ENCODE measurements around the gene CDK14.
"Not testable (repeated sequence)": the region's sequence is repeated elsewhere in the genome, so short reads cannot be mapped to it uniquely, and the experiment has no call there.

Gene CDK14

DNA sequence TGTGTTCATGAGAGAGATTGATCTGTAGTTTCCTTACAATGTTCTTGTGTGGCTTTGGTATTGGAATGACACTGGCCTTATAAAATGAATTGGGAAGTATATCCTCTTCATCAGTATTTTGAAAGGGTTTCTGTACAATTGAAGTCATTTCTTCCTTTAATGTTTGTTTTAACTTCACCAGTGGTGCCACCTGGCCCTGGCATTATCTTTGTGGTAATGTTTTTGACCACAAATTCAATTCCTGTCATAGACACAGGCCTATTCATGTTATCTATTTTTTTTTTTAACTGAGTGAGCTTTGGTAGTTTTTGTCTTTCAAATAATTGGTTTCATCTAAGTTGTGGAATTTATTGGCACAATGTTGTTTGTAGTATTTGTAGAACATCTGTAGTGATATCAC is 127.7 kb downstream of the CDK14 start:
- no peak for DNase-seq

DNA sequence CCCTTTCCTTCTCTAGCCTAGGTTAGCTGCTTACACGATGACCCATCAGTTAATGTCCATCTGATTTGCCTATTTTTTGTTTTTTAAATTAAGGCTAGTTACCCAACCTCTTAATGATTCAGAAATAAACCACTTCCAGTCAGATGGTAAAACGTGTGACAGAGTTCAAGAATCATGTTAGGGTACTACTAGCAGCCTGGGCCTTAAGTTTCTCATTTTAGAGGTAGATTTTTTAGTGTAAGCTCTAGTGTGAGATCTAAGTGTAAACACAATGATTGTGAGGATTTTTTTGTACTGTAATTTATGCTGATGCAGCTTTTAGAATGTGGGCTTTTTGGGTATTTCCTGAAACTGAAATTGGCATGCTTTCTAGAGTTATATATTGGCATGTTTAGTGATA is 130.0 kb downstream of the CDK14 start:
- DNase-seq = no peak

DNA sequence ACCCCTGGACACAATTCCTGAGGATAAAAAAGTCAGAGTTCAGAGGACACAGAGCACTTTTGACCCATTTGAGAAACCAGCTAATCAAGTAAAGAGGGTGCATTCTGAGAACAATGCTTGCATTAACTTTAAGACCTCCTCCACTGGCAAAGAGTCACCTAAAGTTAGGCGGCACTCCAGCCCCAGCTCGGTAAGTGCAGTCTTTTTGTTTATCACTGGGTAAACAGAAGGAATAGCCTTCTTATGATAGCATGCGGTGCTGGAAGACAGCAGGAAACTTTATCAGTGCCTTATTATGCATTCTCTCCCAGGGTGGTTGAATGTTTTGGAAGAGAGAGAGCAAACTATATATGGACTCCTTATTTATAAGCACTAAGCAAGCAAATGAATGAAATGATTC is 130.5 kb downstream of the CDK14 start:
- DNase-seq = no peak

DNA sequence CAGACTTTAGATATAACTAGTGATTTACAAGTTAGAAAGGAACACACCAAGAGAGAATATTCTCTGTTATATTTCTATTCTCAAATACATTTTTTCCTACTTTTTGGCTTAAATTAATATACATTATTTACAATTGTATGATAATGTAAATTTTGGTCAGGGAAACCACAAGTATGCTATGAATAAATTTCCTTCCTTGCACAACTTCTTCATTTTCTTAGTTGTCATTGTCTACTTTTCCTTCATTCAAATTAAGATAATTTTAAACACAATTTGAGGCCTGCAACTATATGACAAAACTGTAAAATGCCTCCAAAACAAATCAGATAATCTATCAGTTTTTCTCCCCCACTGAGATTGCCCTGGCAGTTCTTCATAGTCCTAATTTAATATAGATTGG is 131.3 kb downstream of the CDK14 start:
- no peak for DNase-seq

DNA sequence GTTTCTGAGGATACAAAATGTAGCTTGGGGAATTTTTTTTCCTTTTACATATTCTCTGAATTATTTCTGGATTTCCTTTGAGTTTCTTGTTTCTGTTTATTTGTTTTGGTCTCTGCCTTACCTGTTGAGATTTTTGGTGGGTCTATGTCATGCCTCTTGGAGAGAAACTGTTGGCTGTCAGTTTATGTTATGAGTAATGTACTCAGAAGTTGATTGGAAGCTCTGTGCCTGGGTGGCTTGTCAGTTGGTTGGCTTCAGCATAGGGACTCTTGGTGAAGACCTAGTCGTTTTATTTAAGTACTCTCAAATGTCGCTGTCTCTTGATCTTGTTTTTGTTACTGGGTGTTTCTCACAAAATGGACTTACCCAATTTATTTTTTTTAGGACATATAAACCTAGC is 132.4 kb downstream of the CDK14 start:
- no peak for DNase-seq

DNA sequence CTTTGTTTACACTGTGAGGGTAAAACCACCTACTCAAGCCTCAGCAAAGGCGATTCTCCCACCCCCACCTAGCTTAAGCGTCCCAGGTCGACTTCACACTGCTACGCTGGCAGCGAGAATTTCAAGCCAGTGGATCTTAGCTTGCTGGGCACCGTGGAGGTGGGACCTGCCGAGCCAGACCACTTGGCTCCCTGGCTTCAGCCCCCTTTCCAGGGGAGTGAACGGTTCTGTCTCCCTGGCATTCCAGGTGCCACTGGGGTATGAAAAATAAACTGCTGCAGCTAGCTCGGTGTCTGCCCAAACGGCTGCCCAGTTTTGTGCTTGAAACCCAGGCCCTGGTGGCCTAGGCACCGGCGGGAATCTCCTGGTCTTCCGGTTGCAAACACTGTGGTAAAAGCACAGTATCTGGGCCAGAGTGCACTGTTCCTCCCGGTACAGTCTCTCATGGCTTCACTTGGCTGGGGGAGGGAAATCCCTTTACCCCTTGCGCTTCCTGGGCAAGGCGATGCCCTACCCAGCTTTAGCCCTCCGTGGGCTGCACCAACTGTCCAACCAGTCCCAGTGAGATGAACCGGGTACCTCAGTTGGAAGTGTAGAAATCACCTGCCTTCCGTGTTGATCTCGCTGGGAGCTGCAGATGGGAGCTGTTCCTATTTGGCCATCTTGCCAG is 139.6 kb downstream of the CDK14 start:
- not testable (repeated sequence) for DNase-seq

DNA sequence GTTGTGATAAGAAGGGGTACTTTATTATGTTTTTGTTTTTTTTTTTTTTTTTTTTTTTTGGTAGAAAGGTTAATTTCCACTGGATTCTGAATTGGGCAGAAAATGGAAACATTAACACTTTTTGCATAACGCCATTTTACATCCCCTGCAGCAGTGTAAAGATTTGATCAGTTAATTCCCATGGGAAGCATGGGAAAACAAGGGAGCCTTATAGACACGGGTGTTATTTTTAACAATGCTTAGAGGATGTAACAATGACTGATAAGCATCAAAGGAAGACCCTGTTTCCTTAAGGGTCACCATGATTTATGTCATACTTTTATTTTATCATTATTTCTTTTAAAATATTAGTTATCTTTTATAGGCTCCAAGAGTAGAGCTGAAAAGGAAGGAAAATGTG is 140.2 kb downstream of the CDK14 start:
- DNase-seq = no peak

DNA sequence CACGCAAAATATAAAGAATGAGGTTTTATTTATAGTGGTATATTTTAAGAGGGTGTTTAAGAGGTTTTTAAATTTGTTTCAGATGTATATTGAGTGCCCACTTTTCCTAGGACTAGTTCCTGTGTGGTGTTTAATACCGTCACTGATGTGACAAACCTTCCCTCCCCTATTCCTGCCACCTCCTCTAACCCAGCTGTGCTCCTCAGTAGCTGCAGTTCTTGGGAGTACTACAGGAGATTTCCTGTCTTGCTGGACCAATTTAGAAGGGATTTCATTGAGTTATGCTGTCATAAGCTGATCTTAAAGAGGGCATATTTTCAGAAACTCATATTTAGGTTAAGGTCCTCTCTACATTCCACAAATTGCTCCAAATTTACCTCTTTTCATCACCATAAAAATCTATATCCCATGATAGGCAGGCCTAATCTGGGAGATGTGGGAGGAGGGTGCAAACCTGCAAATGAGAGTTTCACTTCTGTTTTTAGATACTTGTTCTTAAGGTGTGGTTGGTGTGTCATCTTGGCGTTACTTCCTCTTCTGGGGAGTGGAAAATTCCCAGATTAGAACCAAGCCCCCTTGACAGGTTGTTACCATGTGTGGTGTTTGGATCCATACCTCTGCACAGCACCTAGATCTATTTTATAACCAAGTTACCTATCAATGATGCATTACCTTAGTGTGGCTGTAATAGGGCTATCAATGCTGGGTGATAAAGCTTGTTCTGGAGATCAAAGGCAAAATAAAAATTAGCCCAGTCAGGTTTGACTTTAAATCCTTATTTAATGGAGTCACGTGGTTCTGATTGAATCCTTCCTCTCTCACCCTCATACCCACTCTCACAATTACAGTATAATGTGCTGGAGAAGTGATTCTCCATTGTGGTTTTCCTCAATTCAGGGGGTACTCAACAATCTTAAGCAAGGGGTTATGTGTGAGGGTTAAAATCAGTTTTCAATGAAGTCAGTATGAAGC is 141.1 kb downstream of the CDK14 start:
- DNase-seq = no peak

DNA sequence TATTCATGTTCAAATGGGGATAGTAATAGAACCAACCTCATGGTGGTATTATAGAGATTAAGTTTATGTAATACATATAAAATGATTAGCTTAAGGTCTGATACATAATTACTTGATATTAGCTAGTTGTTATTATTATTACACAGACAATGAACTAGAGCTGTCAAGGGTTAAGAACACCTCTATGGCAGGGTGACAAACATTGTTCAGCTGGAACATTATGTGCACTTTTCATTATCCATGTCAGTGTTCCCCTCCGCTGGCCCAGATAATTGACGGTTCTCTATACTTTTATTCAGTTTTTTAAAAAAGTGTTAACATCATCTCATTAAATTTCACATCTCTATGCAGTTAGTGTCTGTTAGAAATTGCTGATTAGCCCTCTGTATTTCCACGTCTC is 142.1 kb downstream of the CDK14 start:
- no peak for DNase-seq

DNA sequence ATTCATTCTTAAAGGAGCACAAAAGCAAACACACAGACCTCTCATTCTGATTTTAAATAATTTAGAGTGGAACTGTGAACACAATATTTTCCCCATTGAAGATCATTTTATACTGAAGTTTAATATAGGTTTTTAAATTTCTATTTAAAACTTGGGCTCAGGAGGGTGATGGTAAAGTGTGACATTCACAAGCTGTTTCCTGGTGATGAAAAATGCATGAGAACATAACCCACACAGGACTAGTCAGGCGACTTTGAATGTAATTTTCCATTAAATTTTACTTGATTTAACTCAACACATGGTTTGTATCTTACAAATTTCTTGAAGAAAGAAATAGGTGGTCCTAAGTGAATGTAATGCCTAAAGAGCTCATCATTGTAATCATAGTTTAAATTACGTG is 143.6 kb downstream of the CDK14 start:
- no peak for DNase-seq

DNA sequence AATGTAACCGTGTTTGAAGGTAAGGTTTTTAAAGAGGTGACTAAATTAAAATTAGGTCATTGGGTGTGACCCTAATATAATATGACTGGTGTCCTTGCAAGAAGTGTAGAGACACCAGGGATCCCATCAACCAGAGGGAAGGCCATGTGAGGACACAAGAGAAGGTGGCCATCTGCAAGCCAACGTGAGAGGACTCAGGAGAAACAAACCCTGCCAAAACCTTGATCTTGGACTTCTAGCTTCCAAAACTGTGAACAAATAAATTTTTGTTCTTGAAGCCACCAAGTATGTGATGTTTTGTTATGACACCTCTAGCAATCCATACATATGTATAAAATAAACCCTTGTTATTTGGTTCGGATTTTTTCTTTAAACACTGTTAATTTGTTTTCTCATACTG is 144.3 kb downstream of the CDK14 start:
- no peak for DNase-seq

DNA sequence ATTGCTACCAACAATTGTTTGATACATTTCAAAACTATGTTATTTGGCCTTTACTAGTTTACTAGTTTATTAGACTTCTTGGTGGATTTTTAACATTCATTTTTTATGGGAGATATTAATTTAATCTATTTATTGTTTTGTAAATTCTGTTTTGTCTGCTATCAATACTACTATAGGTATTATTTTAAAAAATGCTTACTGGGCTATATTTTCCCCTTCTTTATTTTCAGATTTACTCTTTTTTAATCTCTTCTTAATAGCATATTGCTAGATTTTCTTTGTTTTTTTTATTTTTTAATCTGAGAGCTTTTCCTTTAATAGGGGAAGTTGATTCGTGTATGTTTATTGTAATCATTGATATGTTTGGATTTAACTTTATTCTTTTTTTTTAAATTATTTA is 147.5 kb downstream of the CDK14 start:
- no peak for DNase-seq

DNA sequence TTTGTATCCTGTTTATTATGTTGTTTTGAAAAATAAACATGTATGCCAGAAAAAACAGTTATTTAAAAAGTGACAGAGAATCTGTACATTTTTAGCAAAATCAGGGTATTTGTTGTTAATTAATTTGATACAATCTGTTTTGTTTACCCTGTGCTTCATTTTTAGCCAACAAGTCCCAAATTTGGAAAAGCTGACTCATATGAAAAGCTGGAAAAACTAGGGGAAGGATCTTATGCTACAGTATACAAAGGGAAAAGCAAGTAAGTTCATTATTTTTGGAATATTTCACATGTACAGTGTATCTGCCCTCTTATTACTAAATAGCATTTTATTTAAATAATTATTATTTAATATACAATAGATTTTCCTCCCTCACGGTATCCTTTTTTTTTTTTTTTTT is 151.4 kb downstream of the CDK14 start:
- DNase-seq = no peak

DNA sequence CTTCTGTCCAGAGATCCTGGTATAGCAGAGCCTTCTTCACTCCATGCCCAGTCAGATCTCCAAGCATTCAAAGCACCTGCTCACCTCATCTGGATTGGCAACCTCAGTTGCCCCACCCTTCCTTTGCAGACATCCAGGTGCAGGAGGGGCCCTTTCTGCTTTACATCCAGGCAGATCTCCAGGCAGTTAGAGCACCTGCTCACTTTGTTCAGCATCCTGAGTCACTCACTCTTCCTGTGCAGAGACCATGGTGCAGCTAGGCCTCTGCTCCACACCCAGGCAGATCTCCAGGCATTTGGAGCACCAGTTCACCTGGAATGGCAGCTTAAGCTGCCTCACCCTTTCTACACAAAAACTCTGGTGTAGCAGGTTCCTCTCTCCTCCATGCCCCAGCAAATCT is 153.1 kb downstream of the CDK14 start:
- no peak for DNase-seq

DNA sequence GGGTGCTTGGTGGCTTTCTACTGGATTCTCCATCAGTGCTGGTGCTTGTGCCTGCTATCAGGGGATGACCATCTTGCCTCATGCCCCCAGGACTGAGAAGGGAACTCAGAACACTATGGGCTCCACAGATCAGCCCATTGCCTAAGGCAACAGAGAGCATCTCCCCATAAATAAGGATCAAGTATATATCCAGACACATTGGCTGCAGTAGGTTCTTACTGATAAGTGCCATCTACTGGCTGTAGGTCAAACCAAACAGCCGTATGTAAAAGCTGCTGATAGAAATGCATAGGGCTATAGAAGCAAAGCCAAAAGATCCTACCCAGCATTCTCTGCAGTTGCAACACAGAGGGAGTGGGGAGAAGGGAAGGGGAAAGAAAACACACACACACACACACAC is 153.7 kb downstream of the CDK14 start:
- no peak for DNase-seq

DNA sequence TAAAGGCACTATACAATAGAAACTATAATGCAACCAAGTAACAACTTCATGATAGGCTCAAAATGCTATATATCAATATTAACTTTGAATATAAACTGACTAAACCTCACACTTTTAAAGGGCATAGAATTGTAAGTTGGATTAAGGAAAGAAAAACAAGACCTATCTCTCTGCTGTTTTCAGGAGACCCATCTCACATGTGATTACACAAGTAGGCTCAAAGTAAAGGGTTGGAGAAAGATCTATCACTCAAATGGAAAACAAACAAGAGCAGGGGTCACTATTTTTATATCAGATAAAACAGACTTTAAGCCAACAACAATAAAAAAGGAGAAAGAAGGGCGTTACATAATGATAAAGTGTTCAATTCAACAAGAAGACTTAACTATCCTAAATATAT is 155.5 kb downstream of the CDK14 start:
- DNase-seq = no peak

DNA sequence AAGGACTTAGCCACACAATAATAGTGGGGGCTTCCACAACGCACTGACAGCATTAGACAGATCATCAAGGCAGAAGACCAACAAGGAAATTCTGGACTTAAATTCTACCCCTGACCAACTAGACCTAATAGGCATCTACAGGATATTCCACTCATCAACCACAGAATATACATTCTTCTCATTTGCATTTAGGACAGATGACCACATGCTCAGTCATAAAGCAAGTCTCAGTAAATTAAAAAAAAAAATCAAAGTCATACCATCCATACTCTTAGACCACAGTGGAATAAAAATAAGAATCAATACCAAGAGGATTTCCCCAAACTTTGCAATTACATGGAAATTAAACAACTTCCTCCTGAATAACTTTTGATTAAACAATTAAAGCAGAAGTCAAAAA is 155.9 kb downstream of the CDK14 start:
- DNase-seq = no peak

DNA sequence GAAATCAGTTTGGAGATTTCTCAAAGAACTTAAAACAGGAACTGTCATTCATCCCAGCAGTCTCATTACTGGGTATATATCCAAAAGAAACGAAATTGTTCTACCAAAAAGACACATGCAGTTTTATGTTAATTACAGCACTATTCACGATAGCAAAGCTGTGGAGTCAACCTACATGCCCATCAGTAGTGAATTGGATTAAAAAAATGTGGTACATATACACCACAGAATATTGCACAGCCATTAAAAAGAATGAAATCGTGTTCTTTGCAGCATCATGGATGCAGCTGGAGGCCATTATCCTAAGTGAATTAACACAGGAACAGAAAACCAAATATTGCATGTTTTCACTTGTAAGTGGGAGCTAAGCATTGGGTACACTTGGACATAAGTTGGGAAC is 158.9 kb downstream of the CDK14 start:
- no peak for DNase-seq

DNA sequence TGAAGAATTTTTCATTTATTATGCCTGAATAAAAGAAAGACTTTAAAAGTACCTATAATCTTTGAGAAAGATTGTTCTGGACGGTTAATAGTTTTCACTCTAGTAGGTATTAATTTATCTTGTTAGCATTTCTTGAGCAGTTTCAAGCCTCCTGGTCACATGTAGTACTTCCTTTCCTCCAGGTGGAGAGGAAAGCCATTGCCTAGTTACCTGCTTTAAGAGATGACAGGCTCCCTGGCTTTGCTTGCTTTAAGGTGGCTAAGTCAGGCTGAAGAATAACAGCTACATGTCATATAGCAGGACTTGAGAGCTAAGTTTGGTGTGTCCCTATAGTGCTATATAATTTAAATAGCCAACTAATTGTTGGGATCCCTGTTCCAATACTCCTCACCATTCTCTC is 160.2 kb downstream of the CDK14 start:
- DNase-seq = no peak

DNA sequence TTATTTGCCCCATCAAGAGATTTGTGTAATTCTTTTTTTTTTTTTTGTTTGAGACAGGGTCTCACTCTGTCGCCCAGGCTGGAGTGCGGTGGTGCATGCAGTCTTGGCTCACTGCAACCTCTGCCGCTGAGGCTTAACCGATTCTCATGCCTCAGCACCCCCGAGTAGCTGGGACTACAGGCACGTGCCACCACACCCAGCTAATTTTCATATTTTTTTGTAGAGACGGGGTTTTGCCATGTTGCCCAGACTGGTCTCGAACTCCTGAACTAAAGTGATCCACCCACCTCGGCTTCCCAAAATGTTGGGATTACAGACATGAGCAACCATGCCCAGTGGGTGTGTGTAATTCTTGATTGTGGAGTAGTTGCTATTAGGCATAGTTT is 161.4 kb downstream of the CDK14 start:
- DNase-seq = not testable (repeated sequence)

DNA sequence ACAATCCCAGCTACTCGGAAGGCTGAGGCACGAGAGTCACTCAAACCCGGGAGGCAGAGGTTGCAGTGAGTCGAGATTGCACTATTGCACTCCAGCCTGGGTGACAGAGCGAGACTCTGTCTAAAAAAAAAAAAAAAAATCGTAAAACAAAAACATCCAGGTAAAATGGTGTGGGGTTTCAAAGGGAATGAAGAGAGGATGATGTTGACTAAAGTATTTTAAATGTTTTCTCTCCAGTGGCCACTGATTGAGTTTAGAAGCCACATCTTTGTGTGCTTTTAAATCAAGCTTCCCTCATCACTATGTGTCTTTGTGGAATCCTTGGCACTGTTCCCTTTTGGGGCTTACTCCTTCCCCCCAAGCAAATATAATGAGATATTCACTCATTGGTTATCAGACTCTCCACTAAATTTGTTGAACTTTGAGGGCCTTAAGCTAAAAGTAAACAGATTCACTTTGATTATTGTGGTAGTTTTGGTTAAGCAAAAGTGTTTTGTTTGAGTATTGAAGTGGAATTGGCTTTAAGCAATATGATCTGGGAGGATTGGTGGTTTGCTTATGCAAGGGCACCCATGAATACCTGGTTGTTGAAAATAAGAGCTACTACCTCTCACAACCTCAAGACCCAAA is 162.9 kb downstream of the CDK14 start:
- no peak for DNase-seq

DNA sequence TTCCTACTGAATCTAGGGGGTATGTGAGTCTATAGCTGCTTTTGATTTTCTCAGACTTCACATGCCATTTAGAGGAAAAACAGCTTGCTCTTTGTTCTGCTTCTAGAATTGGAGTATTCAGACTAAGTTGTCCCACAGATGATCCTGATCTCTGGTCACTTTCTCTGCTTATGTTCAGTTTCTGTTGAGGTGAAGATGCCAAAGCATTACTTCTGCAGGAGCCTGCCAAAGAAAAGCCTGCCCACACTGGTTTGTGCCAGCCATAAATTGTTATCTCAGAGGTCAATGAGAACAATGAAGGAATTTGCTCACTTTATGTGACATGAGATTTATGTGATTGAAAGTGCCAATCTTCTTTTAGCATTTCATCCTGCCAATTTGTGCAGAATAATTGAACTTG is 163.6 kb downstream of the CDK14 start:
- no peak for DNase-seq

DNA sequence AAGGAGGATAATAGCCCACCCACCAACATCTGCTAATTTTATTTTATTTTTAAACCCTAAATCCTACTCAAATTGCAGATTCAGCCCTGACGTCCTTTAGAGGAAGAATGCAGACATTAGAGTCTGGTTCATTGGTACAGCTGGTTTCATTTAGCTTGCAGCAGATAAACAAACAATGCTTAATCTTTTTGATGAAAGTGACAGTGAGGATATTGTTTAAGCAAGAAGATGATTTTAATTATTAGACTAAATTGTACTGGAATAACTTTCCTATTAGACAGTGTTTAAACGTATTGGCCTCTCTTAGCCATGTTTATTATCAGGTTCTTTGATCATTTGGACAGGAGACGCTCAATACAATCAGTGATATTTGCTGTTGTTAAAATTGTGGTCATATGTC is 164.8 kb downstream of the CDK14 start:
- no peak for DNase-seq

DNA sequence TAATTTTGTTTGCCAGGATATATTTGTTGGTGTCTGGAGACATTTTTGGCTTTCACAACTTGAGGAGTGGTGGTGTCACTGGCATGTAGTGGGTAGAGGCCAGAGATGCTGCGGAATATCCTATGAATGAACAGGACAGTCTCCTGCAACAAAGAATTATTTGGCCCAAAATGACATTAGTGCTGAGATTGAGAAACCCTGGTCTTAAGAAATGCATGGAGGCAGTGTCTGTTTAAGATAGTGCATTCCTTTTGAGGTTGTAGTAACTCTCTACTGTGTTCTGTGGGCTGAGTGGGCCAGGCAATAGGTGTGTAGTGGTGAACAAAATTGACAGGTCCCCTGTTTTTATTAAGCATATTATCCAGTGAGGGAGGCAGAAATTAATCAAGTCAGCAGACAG is 165.5 kb downstream of the CDK14 start:
- no peak for DNase-seq

Data from right forelimb (tissue), 1 donor.